Heart left ventricle (tissue), 13 donors: ENCODE measurements around the gene CBR1.

ENCODE experiments used
- CTCF ChIP-seq, 12 donors: fragments of 200-600 bp; sonication (generic) in 4 of 12; IDR thresholded peaks; one replicate each; pipeline versions ENCODE4 v1.5.0 to v1.8.0; 2018 to 2022; ENCODE audit warnings: antibody characterized with exemption in 12 of 12, mild to moderate bottlenecking in 5 of 12
- POLR2A ChIP-seq, 2 donors: fragments of 450-650 bp; IDR thresholded peaks; one replicate each; pipeline ENCODE4 v1.6.1; 2017; ENCODE audit warnings: antibody characterized with exemption in 2 of 2, mild to moderate bottlenecking in 2 of 2, moderate library complexity in 2 of 2
- donor health status: ischemic (EF 13 %, LVEDD 7.1; RV severe dilation, severe dysfunction).
- donor health status: DM: no; HTN: yes; CAD: no.
- donor health status: DM: no; HTN: no; CAD: no.
- donor health status: ischemic (EF 25% LVEDD 6.9; RV normal size, moderate dysfunction).
- donor health status: ischemic (EF 25% LVEDD 5.7; RV mildly dilated, moderate dysfunction).
- donor health status: ischemic (EF 35%, LVEDD 5.7; RV mildly dilated, moderate dysfunction).
- donor health status: nonischemic (EF 11% LVEDD 7.7; RV severe dilation, severe dysfunction).
- donor health status: DM: yes; HTN: yes; CAD: no.
- donor health status: PGD.
- donor health status: ischemic (EF 29% LVEDD 5.4; RV normal size, mild dysfunction).
- donor health status: nonischemic (EF 23%, LVEDD 6.1; RV moderate dilation, normal function).

GRCh38 chr21:36115138-36115730 lies 45.4 kb downstream of the CBR1 start:
- TF ChIP-seq CTCF (IDR thresholded peaks at IDR 0.05) (no peak), POLR2A (IDR thresholded peaks at IDR 0.05) (no peak)
